ENCODE data around the gene SFTPB.
A peak's percentile ranks its signal among the peaks of the same experiment; 100 is the strongest.

Gene SFTPB

GRCh38 chr2:85702800-85703199 is 34.8 kb upstream of the SFTPB start:
- DNase-seq (ENCODE audit: low read depth, low spot score) = no peak

GRCh38 chr2:85702172-85702571 is 34.2 kb upstream of the SFTPB start:
- DNase-seq (ENCODE audit: low read depth, low spot score) = no peak

GRCh38 chr2:85699325-85699724 is 31.3 kb upstream of the SFTPB start:
- no peak for DNase-seq (ENCODE audit: low read depth, low spot score)

GRCh38 chr2:85698880-85699254 is 30.9 kb upstream of the SFTPB start:
- no peak for DNase-seq (ENCODE audit: low read depth, low spot score)

GRCh38 chr2:85698184-85698879 is 30.3 kb upstream of the SFTPB start:
- DNase-seq (ENCODE audit: low read depth, low spot score) = no peak

GRCh38 chr2:85697716-85698115 is 29.7 kb upstream of the SFTPB start:
- DNase-seq (ENCODE audit: low read depth, low spot score) = no peak

GRCh38 chr2:85697096-85697495 is 29.1 kb upstream of the SFTPB start:
- no peak for DNase-seq (ENCODE audit: low read depth, low spot score)

GRCh38 chr2:85695691-85696668 is 28.0 kb upstream of the SFTPB start:
- DNase-seq (ENCODE audit: low read depth, low spot score) = no peak

GRCh38 chr2:85695121-85695520 is 27.1 kb upstream of the SFTPB start:
- DNase-seq (ENCODE audit: low read depth, low spot score) = no peak

- no peak for DNase-seq (ENCODE audit: low read depth, low spot score)
These were observed 26.3 kb upstream of the SFTPB start, which contains the start of gene GNLY for GRCh38 chr2:85694052-85695025. TSS of gene GNLY (plus strand) at chr2:85694358. CDS start at chr2:85694419, 61 bp downstream.

GRCh38 chr2:85692039-85692645 is 24.1 kb upstream of the SFTPB start:
- no peak for DNase-seq (ENCODE audit: low read depth, low spot score)

GRCh38 chr2:85690932-85691331 is 22.9 kb upstream of the SFTPB start:
- no peak for DNase-seq (ENCODE audit: low read depth, low spot score)

- no peak for DNase-seq (ENCODE audit: low read depth, low spot score)
These were observed 16.8 kb upstream of the SFTPB start for GRCh38 chr2:85684806-85685205.

GRCh38 chr2:85684380-85684779 is 16.4 kb upstream of the SFTPB start:
- DNase-seq (ENCODE audit: low read depth, low spot score) = no peak

- no peak for DNase-seq (ENCODE audit: low read depth, low spot score)
These were observed 14.4 kb upstream of the SFTPB start for GRCh38 chr2:85682378-85682777.

GRCh38 chr2:85681776-85682175 is 13.8 kb upstream of the SFTPB start:
- DNase-seq (ENCODE audit: low read depth, low spot score) = no peak

- no peak for DNase-seq (ENCODE audit: low read depth, low spot score)
These were observed 13.4 kb upstream of the SFTPB start for GRCh38 chr2:85681372-85681763.

GRCh38 chr2:85680707-85681371 is 12.8 kb upstream of the SFTPB start:
- DNase-seq (ENCODE audit: low read depth, low spot score) = no peak

- DNase-seq (ENCODE audit: low read depth, low spot score) = peak; percentile 36
These were observed 11.0 kb upstream of the SFTPB start for GRCh38 chr2:85678794-85679672.

GRCh38 chr2:85678377-85678776 is 10.4 kb upstream of the SFTPB start:
- no peak for DNase-seq (ENCODE audit: low read depth, low spot score)
